Peyer's patch (tissue), 4 donors: ENCODE measurements around the gene YWHAE. TPM values are rescaled to one million over a fixed set of nuclear protein-coding genes. Genes with fewer than 3 reads are reported as not detected.
"Not testable (repeated sequence)": the region's sequence is repeated elsewhere in the genome, so short reads cannot be mapped to it uniquely, and the experiment has no call there.

ENCODE experiments used
- DNase-seq, 3 donors: peaks; one replicate each; pipeline ENCODE4 v3.0.0-alpha.2; 2017 to 2019
- H3K27ac ChIP-seq, 4 donors: fragments of 200-600 bp; sonication (generic); one replicate each; pipeline ENCODE4 v1.5.1; 2016 to 2019
- H3K27me3 ChIP-seq, 2 donors: fragments of 200-600 bp; sonication (generic); one replicate each; pipeline ENCODE4 v1.5.1; 2019
- H3K36me3 ChIP-seq, 3 donors: fragments of 200-600 bp; sonication (generic); one replicate each; pipeline ENCODE4 v1.5.1; 2016 to 2019
- H3K4me1 ChIP-seq, 4 donors: fragments of 200-600 bp; sonication (generic); one replicate each; pipeline ENCODE4 v1.5.1; 2016 to 2019
- H3K4me3 ChIP-seq, 4 donors: fragments of 200-600 bp; sonication (generic); 1 replicate in 3 of 4; 2 replicates in 1 of 4; pipeline ENCODE4 v1.5.1; 2016 to 2019; ENCODE audit warnings: mild to moderate bottlenecking in 1 of 4
- H3K9me3 ChIP-seq, 4 donors: fragments of 200-600 bp; sonication (generic); one replicate each; pipeline ENCODE4 v1.5.1; 2016 to 2019; ENCODE audit warnings: mild to moderate bottlenecking in 1 of 4
- POLR2A ChIP-seq, 2 donors: fragments of 450-650 bp; IDR thresholded peaks; one replicate each; pipeline ENCODE4 v1.5.1; 2017; ENCODE audit warnings: antibody characterized with exemption in 2 of 2, mild to moderate bottlenecking in 2 of 2, moderate library complexity in 2 of 2
- total RNA-seq, 4 donors: library from RNA; depleted of rRNA; stranded (reverse); fragments of >200 nt; gene quantifications; one replicate each; pipeline ENCODE4 v1.1.0, GENCODE V29; 2016
- TF ChIP-seq, protein P1 (sequence below), 6 experiments: fragments of 450-650 bp in 4 of 6; fragments of 200-600 bp in 2 of 6; sonication (generic) in 1 of 6; IDR thresholded peaks; one replicate each; pipeline ENCODE4 v1.5.1; 2017 to 2019; ENCODE audit warnings: antibody characterized with exemption in 6 of 6, mild to moderate bottlenecking in 3 of 6, moderate library complexity in 1 of 6

Gene YWHAE
- total RNA-seq, 4 donors from 2014 or later, result 317 to 474 (median 395) TPM

- no peaks in the 10 kb centered on the region for H3K9me3 ChIP-seq
- no peak for TF ChIP-seq POLR2A (IDR thresholded peaks at IDR 0.05)
- TF ChIP-seq, protein P1, sequence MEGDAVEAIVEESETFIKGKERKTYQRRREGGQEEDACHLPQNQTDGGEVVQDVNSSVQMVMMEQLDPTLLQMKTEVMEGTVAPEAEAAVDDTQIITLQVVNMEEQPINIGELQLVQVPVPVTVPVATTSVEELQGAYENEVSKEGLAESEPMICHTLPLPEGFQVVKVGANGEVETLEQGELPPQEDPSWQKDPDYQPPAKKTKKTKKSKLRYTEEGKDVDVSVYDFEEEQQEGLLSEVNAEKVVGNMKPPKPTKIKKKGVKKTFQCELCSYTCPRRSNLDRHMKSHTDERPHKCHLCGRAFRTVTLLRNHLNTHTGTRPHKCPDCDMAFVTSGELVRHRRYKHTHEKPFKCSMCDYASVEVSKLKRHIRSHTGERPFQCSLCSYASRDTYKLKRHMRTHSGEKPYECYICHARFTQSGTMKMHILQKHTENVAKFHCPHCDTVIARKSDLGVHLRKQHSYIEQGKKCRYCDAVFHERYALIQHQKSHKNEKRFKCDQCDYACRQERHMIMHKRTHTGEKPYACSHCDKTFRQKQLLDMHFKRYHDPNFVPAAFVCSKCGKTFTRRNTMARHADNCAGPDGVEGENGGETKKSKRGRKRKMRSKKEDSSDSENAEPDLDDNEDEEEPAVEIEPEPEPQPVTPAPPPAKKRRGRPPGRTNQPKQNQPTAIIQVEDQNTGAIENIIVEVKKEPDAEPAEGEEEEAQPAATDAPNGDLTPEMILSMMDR (IDR thresholded peaks at IDR 0.05), result no peak
- H3K4me1 ChIP-seq, result peaks cover 0 to 20% (median 0%) of the 10 kb centered on the region in 4 donors
- H3K27me3 ChIP-seq, result no peaks in the 10 kb centered on the region
- peak overlapping the region in 2 of 4 donors; percentile 35 to 46 for H3K27ac ChIP-seq
- H3K36me3 ChIP-seq, result peaks cover 0 to 12% (median 0%) of the 10 kb centered on the region in 3 donors
- peak in 2 of 3 donors; percentile 50 to 51 for DNase-seq
- no peak overlapping the region for H3K4me3 ChIP-seq
These were observed 12.4 kb upstream of the YWHAE start for GRCh38 chr17:1412185-1413110.

- Histone ChIP-seq H3K36me3 (no peaks in the 10 kb centered on the region), H3K9me3 (no peaks in the 10 kb centered on the region), H3K27ac (no peak overlapping the region), H3K4me1 (peaks cover 0 to 19% (median 0%) of the 10 kb centered on the region in 4 donors), H3K27me3 (no peaks in the 10 kb centered on the region), H3K4me3 (no peak overlapping the region)
- no peak for TF ChIP-seq POLR2A (IDR thresholded peaks at IDR 0.05)
- TF ChIP-seq, protein P1 (IDR thresholded peaks at IDR 0.05), result no peak
- no peak for DNase-seq
These were observed 2.2 kb upstream of the YWHAE start for GRCh38 chr17:1402262-1402586.

GRCh38 chr17:1398931-1399678 is 917 bp downstream of the YWHAE start:
- no peak for TF ChIP-seq POLR2A (IDR thresholded peaks at IDR 0.05)
- TF ChIP-seq, protein P1 (IDR thresholded peaks at IDR 0.05), result no peak
- H3K27ac ChIP-seq, result peak overlapping the region; percentile 93 to 97 (median 95)
- H3K9me3 ChIP-seq, result no peaks in the 10 kb centered on the region
- peak overlapping the region; percentile 81 to 97 (median 92) for H3K4me3 ChIP-seq
- H3K4me1 ChIP-seq, result peaks cover 0 to 47% (median 5%) of the 10 kb centered on the region in 4 donors
- peak in 2 of 3 donors; percentile 29 to 72 for DNase-seq
- no peaks in the 10 kb centered on the region for H3K27me3 ChIP-seq
- H3K36me3 ChIP-seq, result no peaks in the 10 kb centered on the region

DNA sequence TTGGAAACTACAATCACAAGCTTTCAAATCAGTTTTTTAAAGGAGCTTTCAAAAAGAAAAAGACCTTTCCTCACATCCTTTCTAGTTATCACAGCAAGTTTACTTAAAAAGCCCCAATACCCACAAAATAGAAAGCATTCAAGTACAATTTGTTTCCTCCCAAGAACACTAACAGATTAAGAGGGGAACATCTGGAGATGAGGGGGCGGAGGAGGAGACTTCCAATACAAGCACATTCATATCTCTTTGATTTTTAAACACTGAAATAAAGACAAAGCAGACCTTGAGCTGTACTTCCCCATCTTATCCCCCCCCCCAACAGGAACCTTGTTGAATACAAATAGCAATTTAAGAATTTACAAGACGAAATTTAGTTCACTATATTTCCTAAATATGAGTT is 2.0 kb downstream of the YWHAE start:
- no peak for DNase-seq
- TF ChIP-seq, protein P1 (IDR thresholded peaks at IDR 0.05), result no peak
- no peak for TF ChIP-seq POLR2A (IDR thresholded peaks at IDR 0.05)
- Histone ChIP-seq H3K9me3 (no peaks in the 10 kb centered on the region), H3K27ac (peak overlapping the region in 2 of 4 donors; percentile 93 to 97), H3K4me1 (peaks cover 0 to 58% (median 11%) of the 10 kb centered on the region in 4 donors), H3K27me3 (no peaks in the 10 kb centered on the region), H3K4me3 (peak overlapping the region in 3 of 4 donors; percentile 1 to 96 (median 81)), H3K36me3 (no peaks in the 10 kb centered on the region)

GRCh38 chr17:1395876-1396665 is 4.0 kb downstream of the YWHAE start:
- peak in 1 of 3 donors; percentile 34 for DNase-seq
- not testable (repeated sequence) for H3K9me3 ChIP-seq, H3K36me3 ChIP-seq, H3K4me3 ChIP-seq, H3K27me3 ChIP-seq
- H3K4me1 ChIP-seq, result peaks cover 0 to 78% (median 14%) of the 10 kb centered on the region in 4 donors
- peak overlapping the region in 1 of 4 donors; percentile 45 for H3K27ac ChIP-seq
